GM21367 (cell line): Measurements from ENCODE around the gene ST8SIA1.

Source experiments
- ATAC-seq: cut with Tn5 transposase; IDR thresholded peaks from one replicate; pipeline ENCODE4 v1.9.1; 2021; ENCODE audit not compliant: unreplicated experiment

The ST8SIA1 gene

GRCh38 chr12:22332202-22332601 lies 2.3 kb downstream of the ST8SIA1 start:
- no peak for ATAC-seq

- no peak for ATAC-seq
Observed at GRCh38 chr12:22329621-22330020, 4.9 kb downstream of the ST8SIA1 start.

GRCh38 chr12:22325218-22325617 lies 9.3 kb downstream of the ST8SIA1 start:
- no peak for ATAC-seq

GRCh38 chr12:22322091-22322490 lies 12.4 kb downstream of the ST8SIA1 start:
- no peak for ATAC-seq

DNA sequence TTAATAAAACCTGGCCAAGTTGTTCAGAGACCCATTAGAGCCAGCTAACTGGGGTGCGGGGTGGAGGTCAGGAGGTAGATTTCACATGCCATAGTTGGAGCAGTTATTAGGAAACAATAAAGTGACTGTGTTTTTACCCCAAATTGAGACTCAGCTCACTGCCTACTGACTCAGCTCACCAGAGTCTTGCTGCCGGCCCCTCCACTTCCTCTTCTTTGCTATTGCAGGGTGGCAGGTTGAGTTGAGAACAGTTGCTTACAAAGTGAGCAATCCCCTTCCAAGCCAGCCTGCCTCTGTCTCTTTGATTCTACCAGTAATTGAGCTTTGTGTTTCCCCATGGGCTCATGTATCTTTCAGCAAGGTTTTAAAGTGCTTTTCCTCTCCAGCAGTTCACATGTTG lies 12.9 kb downstream of the ST8SIA1 start:
- no peak for ATAC-seq

DNA sequence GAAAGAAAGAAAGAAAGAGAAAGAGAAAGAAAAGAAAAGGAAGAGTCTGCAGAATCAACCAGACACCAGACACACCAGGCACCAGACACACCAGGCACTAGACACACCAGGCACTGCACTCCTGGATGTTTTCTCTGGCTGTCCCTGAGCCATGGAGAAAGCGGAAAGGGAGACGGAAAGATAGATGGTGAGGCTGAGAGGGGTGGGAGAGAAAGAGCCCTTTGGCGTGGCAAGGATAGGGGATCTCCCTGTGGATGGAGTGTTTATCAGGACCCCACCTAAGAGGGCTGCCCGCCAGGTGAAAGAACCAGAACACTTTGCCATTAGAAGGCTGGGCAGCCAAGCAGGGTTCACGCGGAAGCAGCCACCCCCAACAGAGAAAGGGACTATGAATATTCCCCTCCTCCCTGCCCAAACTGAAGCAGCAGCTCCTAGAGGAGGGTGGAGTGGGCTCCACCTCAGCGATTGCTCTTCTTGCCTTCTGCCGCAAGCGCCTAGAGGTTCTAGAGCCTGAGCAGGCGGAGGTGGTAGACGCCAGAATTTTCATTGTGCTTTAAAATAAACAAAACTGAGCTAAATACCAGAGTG lies 13.4 kb downstream of the ST8SIA1 start:
- no peak for ATAC-seq

- ATAC-seq = no peak
Observed at GRCh38 chr12:22318108-22318737, 16.3 kb downstream of the ST8SIA1 start.

GRCh38 chr12:22313963-22314330 lies 20.6 kb downstream of the ST8SIA1 start:
- no peak for ATAC-seq

DNA sequence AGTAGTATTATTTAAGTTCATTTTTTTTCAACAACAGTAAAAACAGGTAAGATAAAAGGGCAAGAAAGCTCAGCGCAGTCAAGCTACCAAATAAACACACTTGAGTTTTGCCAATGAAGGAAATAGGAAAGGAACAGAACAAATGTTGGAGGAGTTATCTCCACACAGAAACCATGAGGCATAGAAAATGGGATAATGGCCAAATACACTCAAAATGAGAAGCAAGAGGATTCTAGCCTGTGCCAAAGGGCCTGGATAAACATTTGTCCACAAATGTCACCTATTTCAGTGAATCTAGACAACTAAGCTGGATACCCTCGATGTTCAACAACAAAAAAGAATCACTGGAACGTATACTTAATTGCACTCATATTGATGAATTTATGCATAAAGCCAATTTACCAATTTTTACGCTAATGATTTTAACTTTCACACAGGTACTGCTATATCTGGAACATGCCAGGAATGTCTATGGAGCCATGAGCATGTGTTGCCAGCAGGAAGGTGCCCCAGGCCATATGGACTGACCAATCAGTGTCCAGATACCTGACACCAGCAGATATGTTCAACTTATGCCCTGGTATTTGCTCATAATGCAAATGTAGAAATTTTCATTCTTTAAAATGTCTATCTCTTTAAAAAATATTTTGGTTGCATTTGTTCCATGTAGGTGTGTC lies 21.1 kb downstream of the ST8SIA1 start:
- ATAC-seq = no peak

GRCh38 chr12:22312336-22312735 lies 22.2 kb downstream of the ST8SIA1 start:
- ATAC-seq = no peak

DNA sequence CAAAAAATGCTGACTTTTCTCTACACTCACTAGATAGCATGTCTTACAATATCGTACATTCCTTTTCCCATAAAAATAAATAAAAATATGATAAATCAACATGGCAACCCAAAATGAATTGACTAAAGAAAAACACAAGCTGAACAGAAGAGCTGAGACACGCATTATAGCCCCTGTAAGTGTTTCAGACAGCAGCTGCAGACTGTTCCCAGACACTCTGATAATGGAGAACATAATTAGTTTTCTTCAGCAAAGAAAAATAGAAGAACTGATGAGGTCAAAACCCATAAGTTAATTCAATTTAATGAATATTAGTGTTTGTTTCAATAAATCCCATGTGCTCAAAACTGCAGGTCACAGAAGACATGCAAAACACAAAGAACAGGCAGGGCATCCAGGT lies 23.8 kb downstream of the ST8SIA1 start:
- ATAC-seq = no peak

DNA sequence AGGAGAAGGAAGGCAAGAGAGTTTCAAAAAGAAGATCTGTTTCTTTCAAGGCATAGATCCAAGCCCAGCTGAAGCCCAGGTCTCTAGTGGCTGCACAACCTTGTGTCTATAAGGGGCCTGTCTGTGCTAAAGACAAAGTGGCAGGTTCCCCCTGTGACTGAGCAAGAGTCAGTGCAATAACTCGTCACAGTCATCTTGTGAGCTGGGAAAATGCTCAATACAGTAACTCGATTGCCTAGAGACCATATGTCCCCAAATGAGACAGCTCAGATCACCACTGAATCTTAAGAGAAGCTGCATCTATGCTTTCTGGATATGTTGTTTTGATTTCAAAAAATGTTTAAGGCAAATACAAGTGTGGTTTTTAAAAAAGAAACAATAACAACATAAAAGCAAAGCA lies 24.2 kb downstream of the ST8SIA1 start:
- no peak for ATAC-seq

DNA sequence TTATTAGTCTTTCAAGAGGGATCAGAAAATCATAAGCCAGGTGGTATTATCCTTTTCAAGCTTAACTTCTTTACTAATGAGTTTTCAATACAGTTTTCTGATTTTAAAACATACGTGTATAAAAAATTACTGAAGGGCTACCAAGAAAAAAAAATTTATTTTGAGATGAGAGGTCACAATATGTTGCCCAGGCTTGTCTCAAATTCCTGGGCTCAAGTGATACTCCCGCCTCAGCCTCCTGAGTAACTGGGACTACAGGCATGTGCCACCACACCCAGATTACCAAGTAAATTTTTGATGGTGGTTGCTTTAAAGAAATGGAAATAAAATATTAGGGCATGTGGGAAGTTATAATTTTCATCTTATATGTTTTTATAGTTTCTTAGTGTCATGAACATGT lies 26.7 kb downstream of the ST8SIA1 start:
- no peak for ATAC-seq

DNA sequence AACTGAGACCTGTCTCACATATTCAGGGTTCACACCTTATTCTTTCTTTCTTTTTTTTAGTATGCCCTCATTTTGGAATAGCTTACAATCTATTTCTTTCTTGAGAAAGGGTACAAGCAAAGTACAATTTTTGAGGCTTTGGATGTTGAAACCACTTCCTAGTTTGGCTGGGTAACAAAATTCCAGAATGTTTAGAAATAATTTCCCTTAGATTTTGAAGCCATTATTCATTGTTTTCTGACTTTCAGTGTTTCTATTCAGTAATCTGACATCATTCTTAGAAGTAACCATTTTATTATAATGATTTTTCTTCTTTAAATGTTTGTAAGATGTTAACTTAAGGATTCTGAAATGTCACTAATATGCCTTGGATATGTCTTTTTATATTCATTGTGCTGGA lies 28.2 kb downstream of the ST8SIA1 start:
- ATAC-seq = no peak

DNA sequence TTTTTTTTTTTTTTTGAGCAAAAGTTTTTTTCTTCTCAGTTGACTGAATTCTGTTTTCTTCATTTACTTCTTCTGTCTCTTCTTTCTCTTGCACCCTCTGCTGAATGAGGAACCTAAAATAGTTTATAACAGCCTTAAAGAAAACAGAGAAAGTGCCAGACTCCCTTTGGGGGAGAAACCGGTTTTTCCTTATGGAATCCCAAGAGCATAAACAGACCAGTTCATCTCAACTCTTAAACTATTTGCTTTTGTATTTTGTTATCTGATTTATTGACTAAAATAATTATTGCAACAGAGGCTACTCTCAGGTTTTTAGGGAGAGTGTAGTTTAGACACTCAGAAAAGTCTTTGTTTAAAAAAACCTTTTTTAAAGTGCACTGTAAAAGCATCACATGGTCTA lies 30.2 kb downstream of the ST8SIA1 start:
- ATAC-seq = no peak

DNA sequence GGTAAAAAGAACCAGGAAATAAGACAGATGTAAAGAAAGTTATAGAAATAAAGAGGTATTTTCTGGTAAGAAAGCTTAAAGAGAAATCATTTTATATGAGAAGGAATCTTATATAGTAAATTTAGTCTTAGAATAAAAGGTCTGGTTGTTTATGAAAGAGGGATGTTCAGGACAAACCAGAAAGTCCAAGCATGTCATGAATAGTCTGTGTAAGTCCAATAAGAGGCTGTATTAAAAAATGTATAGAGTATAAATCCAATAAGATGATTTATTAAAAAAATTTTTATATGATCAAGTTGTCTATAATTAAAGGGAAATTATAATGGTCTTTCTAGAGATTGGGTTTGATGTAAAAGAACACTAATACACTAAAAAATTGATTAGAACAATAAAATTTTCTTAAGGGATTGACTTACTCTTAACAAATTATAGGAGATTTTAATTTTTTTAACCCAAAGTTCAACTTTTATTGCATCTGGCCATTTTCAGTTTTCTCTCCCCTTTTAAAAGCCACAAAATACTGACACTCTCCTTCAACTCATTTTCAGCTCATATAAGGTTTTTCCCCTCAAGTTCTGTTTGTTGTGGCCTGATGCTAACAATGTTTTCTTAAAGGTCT lies 35.1 kb downstream of the ST8SIA1 start:
- no peak for ATAC-seq

- ATAC-seq = no peak
Observed at GRCh38 chr12:22289250-22289649, 45.3 kb downstream of the ST8SIA1 start.

- no peak for ATAC-seq
Observed at GRCh38 chr12:22287776-22288621, 46.5 kb downstream of the ST8SIA1 start.

GRCh38 chr12:22287101-22287500 lies 47.4 kb downstream of the ST8SIA1 start:
- no peak for ATAC-seq

DNA sequence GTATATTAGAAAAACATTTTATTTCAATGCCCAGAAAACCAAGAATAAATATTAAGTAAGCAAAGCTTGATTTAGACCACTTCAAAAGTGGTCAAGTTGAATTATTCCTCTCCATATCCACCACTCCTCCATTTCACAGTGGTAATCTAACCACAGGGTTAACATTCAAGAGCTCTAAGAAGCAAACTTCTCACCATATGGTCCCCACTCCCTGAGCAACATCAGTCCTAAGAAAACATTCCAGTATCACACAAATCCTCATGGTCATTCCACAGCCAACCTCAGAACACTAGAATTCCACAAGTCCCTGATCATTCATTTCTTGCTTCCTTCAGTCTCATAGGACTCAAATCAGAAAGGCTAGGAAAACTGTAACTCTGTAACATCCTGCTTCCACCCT lies 47.9 kb downstream of the ST8SIA1 start:
- ATAC-seq = no peak

DNA sequence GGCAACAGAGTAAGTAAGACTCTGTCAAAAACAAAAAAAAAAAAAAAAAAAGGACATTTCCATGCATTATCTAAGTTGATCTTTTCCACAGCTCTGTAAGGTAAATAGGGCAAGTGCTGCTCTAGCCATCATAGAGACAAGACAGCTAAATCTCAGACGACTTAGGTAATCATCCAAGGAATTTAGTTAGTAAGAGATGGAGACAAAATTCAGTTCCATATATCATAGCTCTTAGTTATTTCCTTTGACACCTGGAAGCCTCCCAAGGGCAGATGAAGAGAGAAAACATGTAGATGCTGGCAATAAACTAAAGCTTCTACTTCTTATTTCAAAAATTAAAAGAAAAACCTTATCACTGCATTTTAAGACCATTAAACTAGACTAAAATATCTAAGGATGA lies 48.7 kb downstream of the ST8SIA1 start:
- ATAC-seq = no peak
